Endothelial cell of umbilical vein (primary cell): Measurements from ENCODE around the gene LAG3. TPM values are rescaled to one million over a fixed set of nuclear protein-coding genes. Genes with fewer than 3 reads are reported as not detected.
A peak's percentile ranks its signal among the peaks of the same experiment; 100 is the strongest.
"Not testable (repeated sequence)": the region's sequence is repeated elsewhere in the genome, so short reads cannot be mapped to it uniquely, and the experiment has no call there.

Experiments used
- BruUV-seq: library from RNA; stranded (reverse); fragments of 400-500 nt; replicated peaks from 2 replicates; lab custom pipeline; 2021; lab: Mats Ljungman, UMichigan
- CTCF ChIA-PET: fragments of 300-600, 350-600 bp; sonication (Branson Sonifier 250); formaldehyde crosslinking; loops from one replicate; lab custom pipeline; 2021; ENCODE audit warnings: antibody characterized with exemption, inconsistent platforms; lab: Charles Lee
- POLR2A ChIA-PET: fragments of 300-600, 350-600 bp; sonication (Branson Sonifier 250); formaldehyde crosslinking; loops from one replicate; lab custom pipeline; 2021; ENCODE audit warnings: antibody characterized with exemption, inconsistent platforms; lab: Charles Lee
- DNase-seq: peaks from one replicate; pipeline ENCODE4 v3.0.0-alpha.2; 2011; ENCODE audit warnings: low read depth, low spot score
- FAIRE-seq: peaks from 2 replicates; lab custom pipeline; 2011; peaks lifted over from hg19 to GRCh38; lab: Jason Lieb, UNC
- H2AFZ ChIP-seq: 2 replicates; pipeline ENCODE4 v1.6.0; 2012; ENCODE audit warnings: low read depth, low read length, control low read depth, inconsistent platforms
- H3K27ac ChIP-seq: 2 replicates; pipeline ENCODE4 v1.5.1; 2011; ENCODE audit warnings: low read depth, mild to moderate bottlenecking, control low read depth, low read length, moderate library complexity; ENCODE audit not compliant: insufficient read depth
- H3K27me3 ChIP-seq, 2 experiments: 2 replicates each; pipeline versions ENCODE4 v1.6.0 to v1.6.1; 2011; ENCODE audit warnings: low read length in 2 of 2, mixed read lengths in 1 of 2; ENCODE audit not compliant: control insufficient read depth in 2 of 2, insufficient read depth in 2 of 2
- H3K36me3 ChIP-seq, 2 experiments: 2 replicates in 1 of 2; 3 replicates in 1 of 2; pipeline ENCODE4 v1.5.1; 2011; ENCODE audit warnings: low read length in 2 of 2, mild to moderate bottlenecking in 1 of 2, moderate library complexity in 1 of 2; ENCODE audit not compliant: control insufficient read depth in 2 of 2, insufficient read depth in 2 of 2; ENCODE audit errors: extremely low read depth in 1 of 2
- H3K4me1 ChIP-seq: 3 replicates; pipeline ENCODE4 v1.5.1; 2011; ENCODE audit warnings: mild to moderate bottlenecking, low read length; ENCODE audit not compliant: control insufficient read depth, insufficient read depth; ENCODE audit errors: extremely low read depth
- H3K4me2 ChIP-seq: 2 replicates; pipeline ENCODE4 v1.6.1; 2011; ENCODE audit warnings: low read length, control low read depth, mixed read lengths; ENCODE audit not compliant: insufficient read depth
- H3K4me3 ChIP-seq, 3 experiments: fragments of 200-600 bp in 1 of 3; sonication (generic), shearing (Covaris generic) in 1 of 3; replicated peaks in 1 of 3; 2 replicates each; pipeline ENCODE4 v1.5.1; 2011 to 2016; ENCODE audit warnings: control low read depth in 3 of 3, low read length in 3 of 3, mild to moderate bottlenecking in 2 of 3, inconsistent platforms in 1 of 3, low read depth in 1 of 3, moderate library complexity in 1 of 3; ENCODE audit not compliant: insufficient read depth in 1 of 3
- H3K79me2 ChIP-seq: 2 replicates; pipeline ENCODE4 v1.6.0; 2012; ENCODE audit warnings: low read length, inconsistent platforms; ENCODE audit not compliant: control insufficient read depth, insufficient read depth
- H3K9ac ChIP-seq: replicated peaks from 2 replicates; pipeline ENCODE3; 2011; ENCODE audit warnings: low read length, control low read depth; ENCODE audit not compliant: insufficient read depth; ENCODE audit errors: extremely low read depth
- H3K9me1 ChIP-seq: replicated peaks from 3 replicates; pipeline ENCODE4 v1.6.0; 2011; ENCODE audit warnings: mild to moderate bottlenecking, low read length; ENCODE audit not compliant: control insufficient read depth, insufficient read depth; ENCODE audit errors: extremely low read depth
- H3K9me3 ChIP-seq: replicated peaks from 2 replicates; pipeline ENCODE4 v1.5.1; 2012; ENCODE audit warnings: low read length, inconsistent platforms; ENCODE audit not compliant: control insufficient read depth, insufficient read depth
- H4K20me1 ChIP-seq: replicated peaks from 2 replicates; pipeline ENCODE3; 2011; ENCODE audit warnings: mild to moderate bottlenecking, low read length; ENCODE audit not compliant: control insufficient read depth, insufficient read depth; ENCODE audit errors: extremely low read depth
- MAX ChIP-seq: IDR thresholded peaks from 2 replicates; pipeline ENCODE4 v1.6.1; 2011; ENCODE audit not compliant: insufficient read depth, insufficient read length
- MYC ChIP-seq: IDR thresholded peaks from one replicate; pipeline ENCODE4 v1.6.1; 2011; ENCODE audit warnings: mild to moderate bottlenecking, low read depth, low read length
- POLR2A ChIP-seq: IDR thresholded peaks from 2 replicates; pipeline ENCODE4 v1.6.1; 2012; ENCODE audit warnings: low read depth, mild to moderate bottlenecking, control low read depth, low read length
- POLR2AphosphoS5 ChIP-seq: IDR thresholded peaks from 2 replicates; pipeline ENCODE4 v1.6.1; 2012; ENCODE audit warnings: low read depth, mild to moderate bottlenecking, control low read depth, low read length, moderate library complexity; ENCODE audit not compliant: insufficient read depth
- dilution Hi-C: fragments of 300-500 bp; cut with MboI; formaldehyde crosslinking; loops from one replicate; pipeline ENCODE4 v1.15.0; 2019; ENCODE audit warnings: low sequenced_read_pairs; ENCODE audit not compliant: extremely low pct_ligation_motif_present
- intact Hi-C: fragments of 100-400 bp; cut with micrococcal nuclease; formaldehyde crosslinking; loops from one replicate; pipeline ENCODE4 v1.10.0; 2022
- polyA plus RNA-seq, 4 experiments: library from polyadenylated mRNA; depleted of rRNA in 3 of 4; stranded (reverse) in 3 of 4; unstranded in 1 of 4; fragments of >200 nt; gene quantifications; 2 replicates each; pipeline versions ENCODE4 v1.2.1 to v1.2.3, GENCODE V29; 2011 to 2012; ENCODE audit warnings: missing spikeins in 1 of 4
- total RNA-seq: library from RNA; stranded (reverse); gene quantifications from 2 replicates; pipeline ENCODE4 v1.2.3, GENCODE V29; 2021

Gene LAG3
- total and polyA plus RNA-seq, 2 donors (not counting 3 experiments of a cell fraction or from before 2014, with no cell fraction given), result 1.3 to 3.8 TPM

- FAIRE-seq (no peak), DNase-seq (no peak)
- H3K27me3 ChIP-seq, result no peaks in the 10 kb centered on the region
- dilution Hi-C loops (no loop called here), intact Hi-C loops (no loop called here)
- ChIA-PET POLR2A (interaction anchor here (0.7 kb wide), 1 partner anchor 18 kb away, joined by 3 read pairs; no protein-coding TSS in a partner anchor), CTCF (interaction anchor here (4.2 kb wide), 1 partner anchor 10 kb away, joined by 13 read pairs; the partner anchor contains the start of gene MLF2)
- H3K9ac ChIP-seq, result no peak overlapping the region
- no peak overlapping the region for H2AFZ ChIP-seq
- no peaks in the 10 kb centered on the region for H3K9me1 ChIP-seq
- no peak overlapping the region for H3K27ac ChIP-seq
- no peaks in the 10 kb centered on the region for H3K9me3 ChIP-seq
- no peaks in the 10 kb centered on the region for H4K20me1 ChIP-seq
- H3K36me3 ChIP-seq, result peaks cover 5 to 12% of the 10 kb centered on the region in 2 experiments
- no peak for TF ChIP-seq POLR2A
- no peak for TF ChIP-seq POLR2AphosphoS5
- no peak for TF ChIP-seq MAX
- TF ChIP-seq MYC, result no peak
- BruUV-seq, result no TSS peak
- no peak overlapping the region for H3K4me3 ChIP-seq
- no peaks in the 10 kb centered on the region for H3K79me2 ChIP-seq
- H3K4me2 ChIP-seq, result no peak overlapping the region
- no peaks in the 10 kb centered on the region for H3K4me1 ChIP-seq
These were observed 29.5 kb upstream of the LAG3 start for GRCh38 chr12:6742834-6743233.

GRCh38 chr12:6743300-6743699, 29.0 kb upstream of the LAG3 start:
- peaks cover 6 to 16% of the 10 kb centered on the region in 2 experiments for H3K36me3 ChIP-seq
- H3K4me3 ChIP-seq, intact Hi-C loops, H3K4me1 ChIP-seq, dilution Hi-C loops, H3K27me3 ChIP-seq, BruUV-seq, H4K20me1 ChIP-seq, H3K79me2 ChIP-seq, DNase-seq, H3K9me1 ChIP-seq, H2AFZ ChIP-seq, H3K27ac ChIP-seq, H3K4me2 ChIP-seq, H3K9me3 ChIP-seq, H3K9ac ChIP-seq: not testable (repeated sequence)
- CTCF ChIA-PET, result interaction anchor here (4.2 kb wide), 1 partner anchor 10 kb away, joined by 13 read pairs; the partner anchor contains the start of gene MLF2
- POLR2A ChIA-PET, result interaction anchor here (0.7 kb wide), 1 partner anchor 19 kb away, joined by 3 read pairs; no protein-coding TSS in a partner anchor
- FAIRE-seq, result peak; percentile 21
